GM23338 (cell line): Measurements from ENCODE around the gene GDF11. TPM values are rescaled to one million over a fixed set of nuclear protein-coding genes. Genes with fewer than 3 reads are reported as not detected.

Experiments
- ATAC-seq: fragments of 200-7000 bp; cut with Tn5 transposase; 3 replicates; pipeline ENCODE4 v1.9.1; 2020
- DNase-seq: peaks from one replicate; pipeline ENCODE4 v3.0.0-alpha.2; 2015; ENCODE audit warnings: low spot score
- H2AFZ ChIP-seq: fragments of 200-600 bp; sonication (generic); 2 replicates; pipeline ENCODE4 v1.8.0; 2016; ENCODE audit warnings: antibody characterized with exemption, mild to moderate bottlenecking, moderate library complexity
- H3F3A ChIP-seq: fragments of 200-600 bp; sonication (generic); replicated peaks from 2 replicates; pipeline ENCODE4 v1.8.0; 2017; ENCODE audit warnings: antibody characterized with exemption, mixed run types, low read depth
- H3K27ac ChIP-seq: fragments of 200-600 bp; sonication (generic); 2 replicates; pipeline ENCODE4 v1.6.1; 2016; ENCODE audit warnings: low read depth
- H3K27me3 ChIP-seq: fragments of 200-600 bp; sonication (generic); 2 replicates; pipeline ENCODE4 v1.8.0; 2016; ENCODE audit warnings: mild to moderate bottlenecking, mixed run types, moderate library complexity; ENCODE audit not compliant: insufficient read depth
- H3K36me3 ChIP-seq: fragments of 200-600 bp; sonication (generic); 2 replicates; pipeline ENCODE4 v1.8.0; 2016; ENCODE audit warnings: mild to moderate bottlenecking; ENCODE audit not compliant: insufficient read depth
- H3K4me1 ChIP-seq: fragments of 200-600 bp; sonication (generic); 2 replicates; pipeline ENCODE4 v1.8.0; 2016; ENCODE audit warnings: mild to moderate bottlenecking, moderate library complexity; ENCODE audit not compliant: insufficient read depth
- H3K4me2 ChIP-seq: fragments of 200-600 bp; sonication (generic); 2 replicates; pipeline ENCODE4 v1.7.1; 2017; ENCODE audit warnings: mixed run types
- H3K4me3 ChIP-seq: fragments of 200-600 bp; sonication (generic); 2 replicates; pipeline ENCODE4 v1.6.1; 2016; ENCODE audit warnings: mixed run types
- H3K79me2 ChIP-seq: fragments of 200-600 bp; sonication (generic); replicated peaks from 2 replicates; pipeline ENCODE4 v1.8.0; 2017; ENCODE audit warnings: mild to moderate bottlenecking; ENCODE audit not compliant: insufficient read depth
- H3K9me2 ChIP-seq: fragments of 200-600 bp; sonication (generic); 2 replicates; pipeline ENCODE4 v1.8.0; 2017; ENCODE audit not compliant: insufficient read depth
- H4K20me1 ChIP-seq: fragments of 200-600 bp; sonication (generic); replicated peaks from 2 replicates; pipeline ENCODE4 v1.8.0; 2017; ENCODE audit warnings: mild to moderate bottlenecking; ENCODE audit not compliant: insufficient read depth
- H3K27ac Mint-ChIP-seq: 2 replicates; pipeline ENCODE4 v1.8.0; 2020; ENCODE audit warnings: inconsistent platforms, mild to moderate bottlenecking, moderate library complexity, mixed read lengths
- H3K27me3 Mint-ChIP-seq: 3 replicates; pipeline ENCODE4 v1.8.0; 2022; ENCODE audit warnings: low read depth, mild to moderate bottlenecking, moderate library complexity, mixed read lengths, inconsistent platforms; ENCODE audit not compliant: insufficient read depth, poor library complexity
- H3K36me3 Mint-ChIP-seq: 3 replicates; pipeline ENCODE4 v1.8.0; 2021; ENCODE audit warnings: low read depth, mild to moderate bottlenecking, inconsistent platforms, moderate library complexity, mixed read lengths
- H3K4me1 Mint-ChIP-seq: 3 replicates; pipeline ENCODE4 v1.8.0; 2020; ENCODE audit warnings: mild to moderate bottlenecking, inconsistent platforms, mixed read lengths
- H3K4me3 Mint-ChIP-seq: 3 replicates; pipeline ENCODE4 v1.8.0; 2021; ENCODE audit warnings: moderate library complexity, mild to moderate bottlenecking, inconsistent platforms, mixed read lengths
- H3K9me3 Mint-ChIP-seq: 3 replicates; pipeline ENCODE4 v1.8.0; 2020; ENCODE audit warnings: moderate library complexity, mild to moderate bottlenecking, inconsistent platforms, mixed read lengths
- CTCF ChIP-seq, 2 experiments: fragments of 200-600 bp in 1 of 2; sonication (generic) in 1 of 2; conservative IDR thresholded peaks; 2 replicates each; pipeline versions ENCODE4 v1.5.1 to v1.6.1; 2016 to 2017; ENCODE audit warnings: antibody characterized with exemption in 2 of 2, low read depth in 2 of 2, mild to moderate bottlenecking in 2 of 2, moderate library complexity in 1 of 2
- EZH2 ChIP-seq: fragments of 200-600 bp; sonication (generic); IDR thresholded peaks from one replicate; pipeline ENCODE4 v1.8.0; 2017; ENCODE audit warnings: antibody characterized with exemption, mild to moderate bottlenecking, low read depth; ENCODE audit not compliant: unreplicated experiment
- EZH2phosphoT487 ChIP-seq: fragments of 200-600 bp; sonication (generic); IDR thresholded peaks from one replicate; pipeline ENCODE4 v1.8.1; 2018; ENCODE audit warnings: antibody characterized with exemption; ENCODE audit not compliant: unreplicated experiment
- JUNB ChIP-seq: IDR thresholded peaks from one replicate; pipeline ENCODE4 v1.6.1; 2016; ENCODE audit warnings: antibody characterized with exemption; ENCODE audit not compliant: unreplicated experiment
- ZNF114 ChIP-seq: fragments of 250-450 bp; sonication (Bioruptor Pico); IDR thresholded peaks from 2 replicates; pipeline ENCODE4 v1.5.0; 2020; ENCODE audit warnings: mild to moderate bottlenecking, moderate library complexity
- ZNF462 ChIP-seq: fragments of 250-450 bp; sonication (Bioruptor Pico); IDR thresholded peaks from 2 replicates; pipeline ENCODE4 v1.5.0; 2020; ENCODE audit warnings: mild to moderate bottlenecking, moderate library complexity
- polyA plus RNA-seq: library from polyadenylated mRNA; unstranded; fragments of >200 nt; fragmentation: Nextera tagmentation; extraction: Ambion mirVana; gene quantifications from 2 replicates; pipeline ENCODE4 v1.2.1, GENCODE V29; 2016
- total RNA-seq: library from RNA; depleted of rRNA; stranded (reverse); fragments of >200 nt; shearing (Covaris generic); gene quantifications from 2 replicates; pipeline ENCODE4 v1.2.3, GENCODE V29; 2014

Gene GDF11
- total and polyA plus RNA-seq, 2 experiments from 2014 or later = 3.7 to 12.5 TPM

GRCh38 chr12:55693323-55694187 lies 49.4 kb upstream of the GDF11 start:
- Histone ChIP-seq H2AFZ (no peak overlapping the region), H3F3A (no peaks in the 10 kb centered on the region), H4K20me1 (no peaks in the 10 kb centered on the region), H3K36me3 (no peaks in the 10 kb centered on the region), H3K4me2 (no peak overlapping the region), H3K27ac (no peak overlapping the region), H3K4me3 (no peak overlapping the region), H3K27me3 (no peaks in the 10 kb centered on the region), H3K9me2 (no peaks in the 10 kb centered on the region), H3K4me1 (no peaks in the 10 kb centered on the region), H3K79me2 (no peaks in the 10 kb centered on the region)
- TF ChIP-seq EZH2phosphoT487 = no peak
- TF ChIP-seq ZNF462 (CRISPR knock-in tag) = no peak
- TF ChIP-seq CTCF (conservative IDR thresholded peaks at IDR 0.05; ENCODE audit: low read depth in 2 of 2) = no peak
- TF ChIP-seq JUNB = no peak
- no peak for TF ChIP-seq ZNF114 (CRISPR knock-in tag)
- no peak for TF ChIP-seq EZH2
- H3K4me1 Mint-ChIP-seq = no peaks in the 10 kb centered on the region
- peaks cover 8% of the 10 kb centered on the region for H3K27me3 Mint-ChIP-seq
- H3K36me3 Mint-ChIP-seq = peaks cover 30% of the 10 kb centered on the region
- H3K27ac Mint-ChIP-seq = no peak overlapping the region
- DNase-seq (no peak), ATAC-seq (no peak)
- no peaks in the 10 kb centered on the region for H3K9me3 Mint-ChIP-seq
- H3K4me3 Mint-ChIP-seq = no peak overlapping the region
